ENCODE data around the gene HAUS7.

GRCh38 chrX:153499876-153500275 lies 29.5 kb upstream of the HAUS7 start:
- TF ChIP-seq CTCF (IDR thresholded peaks at IDR 0.05) = no peak
- TF ChIP-seq POLR2AphosphoS5 (IDR thresholded peaks at IDR 0.05) = no peak
- TF ChIP-seq POLR2A (IDR thresholded peaks at IDR 0.05) = no peak

Data from breast epithelium (tissue), 3 donors.